Measurements from ENCODE around the gene EHD3.
A peak's percentile ranks its signal among the peaks of the same experiment; 100 is the strongest.

The EHD3 gene

DNA sequence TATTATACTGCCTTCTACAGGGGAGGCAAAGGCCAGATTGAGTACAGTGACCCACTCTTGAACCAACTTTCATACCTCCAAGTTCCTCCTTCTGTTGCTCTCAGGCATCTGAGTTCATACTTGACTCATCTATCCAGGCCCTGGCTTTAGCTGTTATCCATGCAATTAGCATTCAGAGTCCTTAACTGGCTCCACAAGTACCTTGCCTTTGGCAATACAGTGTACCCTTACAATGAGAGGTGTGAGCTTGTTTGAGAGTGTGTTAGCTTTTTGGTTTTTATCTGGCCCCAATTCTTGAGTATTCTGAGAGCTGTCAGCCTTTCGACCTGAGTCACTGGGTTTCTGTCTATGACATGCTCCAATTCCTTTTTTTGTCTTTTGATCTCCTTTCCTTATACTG is 60.2 kb downstream of the EHD3 start:
- DNase-seq (ENCODE audit: low spot score): no peak

DNA sequence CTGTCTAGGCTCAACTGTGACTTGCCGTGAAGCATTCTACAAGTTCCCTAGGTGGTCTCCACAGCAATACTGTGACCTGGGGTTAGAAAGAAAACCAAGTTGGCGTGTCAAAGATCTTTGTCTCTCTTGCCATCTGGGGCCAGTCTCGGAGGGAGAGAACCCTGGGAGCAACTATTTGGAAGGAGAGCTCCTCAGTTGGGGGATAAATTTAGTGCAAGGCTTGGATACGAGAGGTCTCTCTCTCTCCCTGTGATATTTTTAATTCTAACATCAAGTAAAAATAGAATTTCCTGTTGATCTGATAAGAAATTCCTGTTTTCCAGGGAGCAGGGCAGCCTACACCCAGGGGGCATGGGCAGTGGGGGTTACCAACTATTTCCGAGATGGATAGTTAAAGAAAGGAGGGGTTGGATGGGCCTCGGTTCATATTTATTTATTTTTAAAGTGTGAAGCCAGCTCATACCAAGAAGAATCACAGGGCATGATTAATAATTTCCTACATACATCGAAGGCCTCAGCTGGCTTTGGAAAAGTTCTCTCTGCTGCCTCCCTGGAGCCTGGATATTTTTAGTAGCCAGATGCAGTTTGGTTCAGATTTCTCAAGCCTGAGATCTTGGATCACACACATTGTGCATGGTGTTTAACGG is 62.8 kb downstream of the EHD3 start:
- DNase-seq (ENCODE audit: low spot score): no peak

DNA sequence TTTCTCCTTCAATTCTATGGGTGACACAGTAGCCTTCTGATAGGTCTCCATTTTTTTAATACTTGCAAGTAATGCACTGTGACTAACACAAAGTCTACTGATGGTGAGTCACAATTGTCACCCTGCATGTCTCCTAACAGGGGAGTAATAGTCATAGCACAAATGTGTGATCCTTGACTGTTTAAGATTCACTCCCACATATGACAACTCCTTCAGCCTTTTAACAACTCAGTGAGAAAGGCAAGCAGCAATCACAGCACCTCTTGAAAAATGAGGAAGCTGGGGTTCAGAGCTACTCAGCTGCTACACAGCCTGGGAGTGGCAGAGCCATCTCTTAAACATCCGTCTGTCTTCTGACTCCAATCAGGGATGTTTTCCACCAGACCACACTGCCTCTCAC is 63.8 kb downstream of the EHD3 start:
- DNase-seq (ENCODE audit: low spot score): no peak

DNA sequence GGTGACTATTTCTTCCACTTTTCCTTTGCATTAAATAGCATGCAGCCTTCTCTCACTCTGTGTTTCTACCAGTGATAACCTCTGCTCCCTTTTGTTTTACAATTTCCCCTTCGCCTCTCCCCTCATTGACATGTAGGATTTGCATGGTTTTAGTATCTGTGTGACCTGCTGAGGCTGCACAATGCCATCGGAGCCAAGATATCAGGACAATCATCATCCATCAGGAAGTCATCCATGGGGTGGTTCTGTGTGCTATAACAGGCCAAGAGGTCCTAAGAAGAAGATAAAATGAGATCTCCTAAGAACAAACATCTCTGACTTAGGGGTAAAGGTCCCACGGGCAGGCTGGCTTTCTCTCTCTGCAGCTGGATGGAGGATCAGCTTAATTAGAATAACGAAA is 65.6 kb downstream of the EHD3 start:
- DNase-seq (ENCODE audit: low spot score): no peak

DNA sequence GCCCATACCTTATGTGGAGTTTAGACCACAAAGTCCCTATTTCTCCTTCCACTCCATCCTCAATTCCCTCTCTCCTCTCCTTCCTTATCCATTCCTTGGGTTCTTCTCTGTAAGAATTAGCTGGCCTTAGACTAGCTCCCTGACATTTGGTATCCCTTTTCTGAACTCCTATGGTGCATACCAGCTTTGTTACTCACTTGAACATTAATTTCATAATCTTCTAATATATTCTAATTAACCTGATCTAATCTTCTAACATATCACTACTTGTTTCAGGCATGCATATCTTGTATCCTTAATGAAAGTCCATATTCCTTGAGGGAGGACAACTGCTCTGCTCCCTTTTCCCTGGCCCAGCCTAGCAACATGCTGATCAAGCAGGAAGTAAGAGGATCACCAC is 66.4 kb downstream of the EHD3 start:
- no peak for DNase-seq (ENCODE audit: low spot score)

DNA sequence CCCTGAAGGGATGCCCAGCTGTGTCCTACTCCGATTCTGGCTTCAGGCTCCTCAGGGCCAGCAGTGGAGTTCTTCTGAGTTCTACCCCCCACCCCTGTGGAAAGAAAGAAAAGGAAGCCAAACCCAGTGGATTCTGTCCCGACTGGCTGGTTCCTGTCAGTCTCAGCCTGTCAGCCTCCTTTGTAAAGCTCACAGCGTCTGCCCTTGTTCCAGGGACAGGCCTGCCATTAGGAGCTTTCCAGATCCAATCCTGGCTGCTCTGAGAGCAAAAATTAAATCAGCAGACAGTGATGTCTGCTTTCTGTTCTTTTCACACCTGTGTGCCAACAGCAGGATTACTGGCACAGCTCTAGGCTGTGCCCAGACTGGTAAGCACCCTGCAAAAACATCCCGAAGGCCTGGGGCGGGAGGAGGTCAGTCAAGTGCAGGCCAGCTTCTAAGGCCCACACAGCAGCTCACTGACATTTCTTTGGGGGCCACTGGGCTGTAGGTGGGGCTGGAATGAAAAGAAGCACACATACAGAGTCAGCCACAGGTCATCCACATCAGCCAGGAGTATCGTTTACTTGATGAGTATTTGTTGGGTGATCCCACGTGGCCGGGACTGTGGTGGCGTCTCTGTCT is 69.1 kb downstream of the EHD3 start:
- DNase-seq (ENCODE audit: low spot score): peak; percentile 31

DNA sequence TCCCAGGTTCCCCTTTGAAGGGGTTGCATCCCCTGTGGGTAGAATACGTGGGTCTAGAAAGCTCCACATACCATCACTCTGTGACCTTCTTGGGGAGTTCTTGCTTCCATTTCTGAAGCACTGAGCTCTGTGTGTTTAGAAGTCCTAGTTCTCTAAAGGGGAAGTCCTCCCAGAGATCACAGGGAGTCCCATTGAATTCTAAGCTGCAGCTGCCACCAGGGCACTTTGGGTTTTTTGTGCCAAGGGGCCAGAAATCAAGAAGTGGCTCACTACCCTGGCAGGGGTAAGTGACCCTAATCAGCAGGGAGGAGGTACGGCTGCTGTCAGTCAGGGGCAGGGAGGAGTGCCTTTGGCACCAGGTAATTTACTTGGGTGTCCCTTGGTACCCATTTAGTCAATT is 70.9 kb downstream of the EHD3 start:
- DNase-seq (ENCODE audit: low spot score): no peak

DNA sequence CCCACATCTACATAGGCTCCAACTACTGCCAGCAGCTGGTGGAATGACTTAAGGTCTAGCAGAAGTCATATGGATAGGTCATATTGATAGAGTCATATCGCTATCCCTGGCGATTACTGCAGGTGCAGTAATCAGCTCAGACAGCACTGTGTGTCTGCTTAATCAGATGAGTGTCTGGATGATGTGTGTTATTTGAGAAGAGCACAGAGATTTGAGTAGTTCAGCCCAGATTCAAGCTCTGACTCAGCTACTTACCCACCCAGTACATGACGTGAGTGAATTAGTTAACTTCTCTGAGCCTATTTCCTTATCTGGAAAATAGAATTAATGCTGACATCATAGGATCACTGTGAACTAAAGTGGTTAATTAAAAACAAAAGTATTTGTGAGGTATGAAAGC is 78.9 kb downstream of the EHD3 start:
- no peak for DNase-seq (ENCODE audit: low spot score)

DNA sequence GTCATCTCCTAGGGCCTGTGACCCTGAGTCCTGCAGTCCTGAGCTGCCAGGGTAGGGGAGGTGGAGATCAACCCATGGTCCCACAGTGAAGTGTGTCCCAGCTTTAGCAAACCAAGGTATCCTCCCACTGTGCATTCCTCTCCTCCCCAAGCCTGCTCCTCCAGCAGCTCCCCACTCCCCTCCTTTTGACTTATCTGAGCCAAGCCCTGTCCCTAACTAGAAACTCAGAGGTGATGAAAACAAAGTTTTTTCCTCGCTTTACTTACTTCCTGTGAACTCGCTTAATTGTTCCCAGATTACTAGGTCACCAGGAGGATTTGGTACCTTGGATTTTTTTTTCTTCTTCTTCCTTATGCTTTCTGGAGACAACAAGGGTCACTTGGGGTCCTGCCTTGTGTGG is 80.8 kb downstream of the EHD3 start:
- DNase-seq (ENCODE audit: low spot score): no peak

DNA sequence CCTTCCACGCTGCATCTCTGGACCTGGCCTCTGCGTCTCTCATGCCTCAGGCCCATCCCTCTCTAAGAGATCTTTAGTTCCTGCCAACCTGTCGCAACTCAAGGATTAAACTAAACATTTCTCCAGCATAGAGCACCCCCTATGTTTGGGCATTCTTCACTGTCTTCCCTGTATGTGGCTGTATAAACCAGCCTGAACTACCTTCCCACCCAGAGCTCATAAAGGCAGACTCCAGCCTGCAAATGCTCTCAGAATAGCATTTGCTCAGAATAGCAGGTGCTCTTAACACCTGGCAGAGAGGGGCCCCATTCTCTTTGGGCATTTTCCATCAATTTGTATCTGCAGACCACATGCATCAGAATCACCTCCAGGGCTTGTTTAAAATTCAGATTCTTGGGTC is 83.4 kb downstream of the EHD3 start:
- no peak for DNase-seq (ENCODE audit: low spot score)

DNA sequence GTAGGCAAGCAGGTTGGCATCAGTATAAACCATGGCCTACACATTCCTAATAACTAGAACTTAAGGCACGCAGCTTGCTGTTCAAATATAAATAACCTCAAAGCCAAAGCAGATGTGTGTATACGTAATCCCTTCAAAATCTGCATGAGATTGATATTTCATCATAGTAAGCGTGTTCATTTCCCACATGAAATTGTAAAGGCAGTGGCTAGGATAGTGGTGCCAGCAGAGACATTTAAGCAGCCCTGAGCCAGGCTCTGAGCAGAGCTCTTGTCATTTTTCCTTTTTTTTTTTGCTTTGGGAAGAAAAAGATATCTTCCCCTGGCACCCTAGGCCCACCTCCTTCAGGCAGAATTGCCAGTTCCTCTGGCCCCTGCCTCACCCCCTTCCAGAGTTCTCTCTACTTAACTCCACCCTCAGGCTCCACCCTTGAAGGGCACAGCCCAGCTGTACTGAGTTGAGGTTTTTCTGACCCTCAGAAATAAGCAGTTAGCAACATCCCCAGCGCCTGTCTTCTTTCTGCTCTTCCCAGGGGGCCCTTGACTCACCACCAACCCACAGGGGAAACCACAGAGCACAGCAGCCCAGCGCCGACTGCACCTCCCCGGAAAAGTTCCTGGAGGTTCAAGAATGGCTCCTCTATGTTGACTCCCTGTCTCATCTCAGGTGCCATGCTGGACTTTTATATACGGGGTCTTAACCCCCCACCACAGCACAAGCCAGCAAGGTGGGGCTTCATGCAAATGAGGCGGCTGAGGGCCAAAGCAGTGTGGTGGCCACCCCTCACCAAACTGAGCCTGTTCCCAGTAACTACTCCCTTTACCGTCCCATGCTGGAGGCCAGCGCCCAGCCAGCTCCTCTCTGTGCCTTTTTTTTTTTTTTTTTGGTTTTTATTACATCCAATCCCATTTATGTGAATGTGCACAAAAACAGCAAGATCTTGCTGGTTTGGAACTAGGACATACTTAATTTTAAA is 84.7 kb downstream of the EHD3 start:
- no peak for DNase-seq (ENCODE audit: low spot score)

All from globus pallidus (tissue), 1 donor.